ENCODE data around the gene AGAP1. TPM values are rescaled to one million over a fixed set of nuclear protein-coding genes. Genes with fewer than 3 reads are reported as not detected.

The AGAP1 gene
- total RNA-seq, 1 experiment from 2014 or later: 25.8 TPM

DNA sequence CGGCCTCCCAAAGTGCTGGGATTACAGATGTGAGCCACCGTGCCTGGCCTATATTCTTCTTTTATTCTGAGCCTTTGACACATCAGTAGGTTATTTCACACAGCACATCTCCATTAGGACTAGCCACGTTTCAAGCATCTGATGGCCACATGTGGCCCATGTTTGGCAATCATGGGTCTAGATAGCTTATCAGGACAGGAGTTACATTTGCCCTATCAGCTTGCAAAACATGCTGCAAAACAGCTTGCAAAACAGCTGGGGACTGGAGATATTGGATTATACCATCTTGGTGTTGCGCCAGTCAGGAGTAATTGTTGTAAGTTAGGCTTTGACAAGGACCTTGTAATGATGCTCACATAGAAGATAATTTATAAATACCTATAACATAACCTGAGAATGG lies 579.4 kb downstream of the AGAP1 start:
- Mint-ChIP-seq H3K4me1 (peaks cover 13% of the 10 kb centered on the region in 2 experiments), H3K36me3 (ENCODE audit: insufficient read depth in 1 of 3, low read depth in 3 of 3) (no peaks in the 10 kb centered on the region; a peak in 2 of 7 replicates), H3K9me3 (no peaks in the 10 kb centered on the region), H3K27ac (no peak overlapping the region), H3K4me3 (no peak overlapping the region), H3K27me3 (ENCODE audit: low read depth) (no peaks in the 10 kb centered on the region)
- no peak overlapping the region for H2BK120ac ChIP-seq (ENCODE audit: low read depth, low read length, poor library complexity, severe bottlenecking)
- H3K14ac ChIP-seq (ENCODE audit: insufficient read depth, low read length): no peak overlapping the region
- H3K9me3 ChIP-seq (ENCODE audit: control insufficient read depth, low read depth, low read length): no peaks in the 10 kb centered on the region
- H4K8ac ChIP-seq (replicated peaks; ENCODE audit: insufficient read length, low read depth, low read length): no peak overlapping the region
- H3K27ac ChIP-seq (ENCODE audit: insufficient read length, low read depth, low read length): no peak overlapping the region
- no peak overlapping the region for H3K9ac ChIP-seq (ENCODE audit: extremely low read depth, insufficient read length, low read length)
- H3K27me3 ChIP-seq (ENCODE audit: insufficient read depth, low read length): no peaks in the 10 kb centered on the region
- DNase-seq: no peak
- H4K20me1 ChIP-seq (ENCODE audit: control insufficient read depth, insufficient read depth, insufficient read length): no peaks in the 10 kb centered on the region
- WGBS (ENCODE audit: extremely low coverage, insufficient read length, low lambda C conversion rate): no CpG with 5 or more reads among the region's 4 CpGs
- no peaks in the 10 kb centered on the region for H3K23me2 ChIP-seq (ENCODE audit: insufficient read length, low read depth, low read length, poor library complexity, severe bottlenecking)
- no peak overlapping the region for H3K4ac ChIP-seq (ENCODE audit: low read depth, low read length)
- H3T11ph ChIP-seq (ENCODE audit: low read length): no peak overlapping the region
- H2AK5ac ChIP-seq (ENCODE audit: insufficient read length, low read length): no peak overlapping the region
- H3K23ac ChIP-seq (ENCODE audit: insufficient read length, low read depth, low read length): no peak overlapping the region
- no peak overlapping the region for H2BK20ac ChIP-seq (ENCODE audit: low read depth, low read length, poor library complexity, severe bottlenecking)
- no peak overlapping the region for H4K91ac ChIP-seq (ENCODE audit: insufficient read length, low read depth, low read length)
- H2BK15ac ChIP-seq (ENCODE audit: low read depth, low read length): no peak overlapping the region
- H3K18ac ChIP-seq (ENCODE audit: insufficient read length, low read depth, low read length): no peak overlapping the region
- no peak overlapping the region for H2BK12ac ChIP-seq (ENCODE audit: insufficient read length, low read depth, low read length)
- TF ChIP-seq, protein P1, sequence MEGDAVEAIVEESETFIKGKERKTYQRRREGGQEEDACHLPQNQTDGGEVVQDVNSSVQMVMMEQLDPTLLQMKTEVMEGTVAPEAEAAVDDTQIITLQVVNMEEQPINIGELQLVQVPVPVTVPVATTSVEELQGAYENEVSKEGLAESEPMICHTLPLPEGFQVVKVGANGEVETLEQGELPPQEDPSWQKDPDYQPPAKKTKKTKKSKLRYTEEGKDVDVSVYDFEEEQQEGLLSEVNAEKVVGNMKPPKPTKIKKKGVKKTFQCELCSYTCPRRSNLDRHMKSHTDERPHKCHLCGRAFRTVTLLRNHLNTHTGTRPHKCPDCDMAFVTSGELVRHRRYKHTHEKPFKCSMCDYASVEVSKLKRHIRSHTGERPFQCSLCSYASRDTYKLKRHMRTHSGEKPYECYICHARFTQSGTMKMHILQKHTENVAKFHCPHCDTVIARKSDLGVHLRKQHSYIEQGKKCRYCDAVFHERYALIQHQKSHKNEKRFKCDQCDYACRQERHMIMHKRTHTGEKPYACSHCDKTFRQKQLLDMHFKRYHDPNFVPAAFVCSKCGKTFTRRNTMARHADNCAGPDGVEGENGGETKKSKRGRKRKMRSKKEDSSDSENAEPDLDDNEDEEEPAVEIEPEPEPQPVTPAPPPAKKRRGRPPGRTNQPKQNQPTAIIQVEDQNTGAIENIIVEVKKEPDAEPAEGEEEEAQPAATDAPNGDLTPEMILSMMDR (conservative IDR thresholded peaks at IDR 0.05): no peak
- no peak overlapping the region for H2BK5ac ChIP-seq (ENCODE audit: insufficient read length, low read length)
- no peak overlapping the region for H4K5ac ChIP-seq (ENCODE audit: insufficient read length, low read depth, low read length)
- no peak overlapping the region for H3K56ac ChIP-seq (ENCODE audit: insufficient read length, low read depth, low read length)
- no peak overlapping the region for H3K4me2 ChIP-seq (ENCODE audit: insufficient read depth, insufficient read length, low read length)
- peaks cover 7% of the 10 kb centered on the region; the same call in 1 of the 2 replicates for H3K4me1 ChIP-seq (ENCODE audit: insufficient read depth, low read length)
- no peak overlapping the region for H2AFZ ChIP-seq (ENCODE audit: low read length)
- no peaks in the 10 kb centered on the region for H3K79me2 ChIP-seq (ENCODE audit: insufficient read depth, low read length)
- no peaks in the 10 kb centered on the region for H3K79me1 ChIP-seq (ENCODE audit: insufficient read depth, low read depth, low read length, poor library complexity, severe bottlenecking)

Measured in H9 (cell line).